Measurements from ENCODE around the gene LOXHD1.

Gene LOXHD1

DNA sequence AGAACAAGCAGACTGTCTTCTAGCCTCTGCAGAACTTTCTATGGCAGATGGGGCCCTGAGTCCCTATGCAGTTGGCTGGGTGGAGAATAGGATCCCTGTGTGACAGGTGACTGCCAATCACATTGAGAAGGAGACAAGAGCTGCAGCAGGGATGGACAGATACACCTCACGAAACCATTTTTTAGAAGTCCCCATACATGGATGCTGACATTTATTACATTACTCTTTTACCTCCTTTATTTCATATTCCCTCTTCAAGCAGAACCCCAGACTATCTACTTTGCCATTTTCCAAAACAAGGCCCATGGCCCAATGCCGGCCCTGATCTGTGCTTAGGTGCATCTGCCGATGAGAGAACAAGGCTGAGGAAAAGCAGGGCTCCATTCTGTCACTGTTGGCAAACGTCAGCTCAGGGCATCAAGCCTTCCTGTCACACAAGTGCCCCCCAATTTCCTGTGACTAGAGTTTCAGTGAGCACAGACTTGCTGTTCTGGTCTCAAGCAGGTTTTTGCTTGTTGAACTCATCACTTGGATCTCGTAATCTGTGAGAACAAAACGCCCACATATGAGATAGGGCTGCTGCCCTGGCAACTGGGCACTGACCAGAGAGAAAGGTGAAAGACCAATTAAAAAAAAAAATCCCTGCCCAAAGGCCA is 35.8 kb downstream of the LOXHD1 start:
- no peak overlapping the region for H3K27ac ChIP-seq
- TF ChIP-seq, protein P1, sequence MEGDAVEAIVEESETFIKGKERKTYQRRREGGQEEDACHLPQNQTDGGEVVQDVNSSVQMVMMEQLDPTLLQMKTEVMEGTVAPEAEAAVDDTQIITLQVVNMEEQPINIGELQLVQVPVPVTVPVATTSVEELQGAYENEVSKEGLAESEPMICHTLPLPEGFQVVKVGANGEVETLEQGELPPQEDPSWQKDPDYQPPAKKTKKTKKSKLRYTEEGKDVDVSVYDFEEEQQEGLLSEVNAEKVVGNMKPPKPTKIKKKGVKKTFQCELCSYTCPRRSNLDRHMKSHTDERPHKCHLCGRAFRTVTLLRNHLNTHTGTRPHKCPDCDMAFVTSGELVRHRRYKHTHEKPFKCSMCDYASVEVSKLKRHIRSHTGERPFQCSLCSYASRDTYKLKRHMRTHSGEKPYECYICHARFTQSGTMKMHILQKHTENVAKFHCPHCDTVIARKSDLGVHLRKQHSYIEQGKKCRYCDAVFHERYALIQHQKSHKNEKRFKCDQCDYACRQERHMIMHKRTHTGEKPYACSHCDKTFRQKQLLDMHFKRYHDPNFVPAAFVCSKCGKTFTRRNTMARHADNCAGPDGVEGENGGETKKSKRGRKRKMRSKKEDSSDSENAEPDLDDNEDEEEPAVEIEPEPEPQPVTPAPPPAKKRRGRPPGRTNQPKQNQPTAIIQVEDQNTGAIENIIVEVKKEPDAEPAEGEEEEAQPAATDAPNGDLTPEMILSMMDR (IDR thresholded peaks at IDR 0.05): no peak
- TF ChIP-seq ZFX (IDR thresholded peaks at IDR 0.05; ENCODE audit: borderline replicate concordance): no peak

DNA sequence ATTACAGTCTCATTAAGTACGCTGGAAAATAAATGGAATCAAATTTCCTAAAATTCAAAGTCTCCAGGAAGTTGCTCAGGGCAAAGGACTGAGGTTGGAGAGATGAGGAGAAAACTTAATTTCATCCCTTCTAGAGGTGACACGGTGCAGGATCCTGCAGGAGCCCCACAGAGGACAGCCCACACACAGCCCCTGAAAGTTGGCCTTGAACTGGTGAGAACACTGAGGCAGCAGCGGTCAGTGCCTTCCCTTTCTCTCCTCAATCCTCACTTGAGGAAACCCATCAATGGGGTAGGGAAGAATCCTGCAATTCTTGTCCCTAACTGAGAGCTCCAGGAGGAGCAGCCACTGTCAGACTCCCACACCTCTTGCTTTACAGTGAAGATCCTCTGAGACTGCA is 37.5 kb downstream of the LOXHD1 start:
- no peak overlapping the region for H3K27ac ChIP-seq

DNA sequence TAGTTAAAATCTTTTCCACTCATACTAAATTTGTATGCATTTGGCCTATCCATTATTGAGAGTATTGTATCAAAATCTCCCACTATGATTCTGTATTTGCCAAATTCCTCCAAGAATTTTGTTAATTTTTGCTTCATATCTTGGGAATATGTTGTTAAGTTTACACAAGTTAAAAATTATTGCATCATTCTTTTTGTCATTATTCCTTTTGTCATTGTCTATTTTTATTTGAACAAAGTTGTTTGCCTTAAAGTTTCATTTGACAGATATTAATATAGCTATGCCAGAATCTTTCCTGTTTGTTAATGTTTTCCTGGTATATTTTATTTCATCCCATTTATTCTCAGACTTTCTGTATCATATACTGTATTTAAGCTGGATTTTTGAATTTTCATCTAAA is 41.3 kb downstream of the LOXHD1 start:
- TF ChIP-seq, protein P1 (IDR thresholded peaks at IDR 0.05): no peak
- no peak for TF ChIP-seq ZFX (IDR thresholded peaks at IDR 0.05; ENCODE audit: borderline replicate concordance)
- no peak overlapping the region for H3K27ac ChIP-seq

More for the DNA sequence above, 37.5 kb downstream of the LOXHD1 start:
- TF ChIP-seq ZFX (IDR thresholded peaks at IDR 0.05; ENCODE audit: borderline replicate concordance): no peak
- TF ChIP-seq, protein P1 (IDR thresholded peaks at IDR 0.05): no peak

DNA sequence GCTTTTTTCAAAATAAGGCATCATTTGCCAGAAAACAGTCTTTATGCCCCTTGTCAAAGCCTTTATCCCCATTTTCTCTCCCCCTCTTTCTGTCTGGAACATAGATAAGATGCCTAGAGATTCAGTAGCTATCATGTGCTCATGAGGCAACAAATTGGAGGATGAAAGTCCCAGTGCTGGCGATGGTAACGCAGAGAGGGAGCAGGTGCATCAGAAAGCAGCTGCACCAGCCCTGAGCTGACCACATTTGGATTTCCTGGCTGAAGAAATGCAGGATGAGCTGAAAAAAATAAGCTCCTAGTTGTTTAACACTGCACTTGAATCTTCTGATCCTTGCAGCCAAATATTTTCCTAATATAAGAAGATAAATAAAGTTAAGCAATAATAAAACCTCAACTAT is 48.0 kb downstream of the LOXHD1 start:
- no peak overlapping the region for H3K27ac ChIP-seq
- TF ChIP-seq, protein P1 (IDR thresholded peaks at IDR 0.05): no peak
- no peak for TF ChIP-seq ZFX (IDR thresholded peaks at IDR 0.05; ENCODE audit: borderline replicate concordance)

DNA sequence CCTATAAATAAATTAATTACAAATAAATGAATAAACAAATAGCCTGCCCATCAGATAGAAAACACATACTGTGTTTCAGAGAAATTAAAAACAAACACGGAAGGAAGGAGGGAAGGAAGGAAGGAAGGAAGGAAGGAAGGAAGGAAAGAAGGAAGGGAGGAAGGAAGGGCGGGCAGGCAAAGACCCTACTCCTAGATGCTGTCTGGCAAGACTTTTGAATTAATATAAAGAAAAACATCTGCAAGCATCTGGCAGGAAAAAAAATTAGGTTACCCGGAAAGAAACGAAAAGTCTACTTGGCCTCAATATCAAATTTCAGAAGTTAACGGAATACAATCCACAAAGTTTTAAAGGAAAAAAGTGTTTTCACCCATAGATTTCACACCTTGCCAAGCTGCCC is 49.1 kb downstream of the LOXHD1 start:
- TF ChIP-seq, protein P1 (IDR thresholded peaks at IDR 0.05): no peak
- no peak for TF ChIP-seq ZFX (IDR thresholded peaks at IDR 0.05; ENCODE audit: borderline replicate concordance)
- H3K27ac ChIP-seq: no peak overlapping the region

DNA sequence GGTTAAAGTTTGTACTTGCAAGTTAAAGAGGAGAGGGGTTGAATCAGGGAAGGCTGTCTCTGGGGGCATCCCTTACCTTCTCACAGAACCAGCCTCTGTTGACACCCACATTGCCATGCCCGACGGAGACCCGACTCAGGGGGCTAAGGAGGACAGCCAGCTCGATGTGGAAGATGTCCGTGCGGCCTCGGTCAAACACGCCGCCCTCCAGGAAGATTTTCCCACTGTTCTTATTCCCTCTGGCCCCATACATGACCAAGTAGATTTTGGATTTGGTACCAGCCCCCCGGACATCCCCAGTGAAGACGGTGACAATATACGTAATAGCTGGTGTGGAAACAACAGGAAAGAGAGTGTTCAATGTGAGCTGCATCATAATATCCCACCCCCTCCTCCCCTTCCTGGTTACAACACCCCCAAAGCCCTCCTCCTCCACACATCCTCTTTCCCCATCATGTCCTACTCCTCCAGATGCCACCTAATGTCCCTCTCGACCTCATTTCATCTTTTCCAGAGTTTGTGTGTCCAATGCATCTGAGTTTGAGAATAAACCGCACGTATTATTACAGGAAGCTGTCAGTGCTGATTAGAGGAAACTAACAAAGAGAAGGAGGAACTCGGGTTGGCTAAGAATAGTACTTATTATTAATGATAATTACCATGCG is 55.7 kb downstream of the LOXHD1 start:
- no peak overlapping the region for H3K27ac ChIP-seq
- no peak for TF ChIP-seq ZFX (IDR thresholded peaks at IDR 0.05; ENCODE audit: borderline replicate concordance)
- TF ChIP-seq, protein P1 (IDR thresholded peaks at IDR 0.05): no peak

DNA sequence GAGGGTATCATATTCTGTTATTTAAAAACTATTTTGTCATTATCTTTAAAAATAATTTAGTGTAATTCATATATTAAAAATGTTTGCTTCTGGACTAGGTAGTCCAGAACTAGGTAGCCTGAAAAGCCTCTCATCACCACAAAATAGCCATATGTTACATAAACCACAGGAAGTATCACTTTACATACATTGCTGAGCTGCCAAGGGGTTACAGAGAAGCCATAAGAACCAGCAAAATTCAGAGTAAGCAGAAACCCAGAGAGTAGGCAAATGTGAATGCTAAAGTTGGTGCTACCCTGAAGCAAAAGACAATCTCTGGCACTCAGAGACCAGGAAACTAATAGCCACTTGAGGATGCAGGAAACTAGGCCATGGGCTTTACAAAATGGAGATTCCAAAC is 60.9 kb downstream of the LOXHD1 start:
- H3K27ac ChIP-seq: no peak overlapping the region

More for the DNA sequence above, 60.9 kb downstream of the LOXHD1 start:
- TF ChIP-seq, protein P1 (IDR thresholded peaks at IDR 0.05): no peak
- TF ChIP-seq ZFX (IDR thresholded peaks at IDR 0.05; ENCODE audit: borderline replicate concordance): no peak
